22Rv1 (cell line): ENCODE data around the gene GPR139.

ENCODE experiments used
- ZFX ChIP-seq: fragments of 450-650 bp; IDR thresholded peaks from 2 replicates; pipeline ENCODE4 v1.6.1; 2017; ENCODE audit warnings: antibody characterized with exemption, borderline replicate concordance
- TF ChIP-seq, protein P1 (sequence below): fragments of 450-650 bp; IDR thresholded peaks from 2 replicates; pipeline ENCODE4 v1.5.1; 2017; ENCODE audit warnings: mild to moderate bottlenecking

DNA sequence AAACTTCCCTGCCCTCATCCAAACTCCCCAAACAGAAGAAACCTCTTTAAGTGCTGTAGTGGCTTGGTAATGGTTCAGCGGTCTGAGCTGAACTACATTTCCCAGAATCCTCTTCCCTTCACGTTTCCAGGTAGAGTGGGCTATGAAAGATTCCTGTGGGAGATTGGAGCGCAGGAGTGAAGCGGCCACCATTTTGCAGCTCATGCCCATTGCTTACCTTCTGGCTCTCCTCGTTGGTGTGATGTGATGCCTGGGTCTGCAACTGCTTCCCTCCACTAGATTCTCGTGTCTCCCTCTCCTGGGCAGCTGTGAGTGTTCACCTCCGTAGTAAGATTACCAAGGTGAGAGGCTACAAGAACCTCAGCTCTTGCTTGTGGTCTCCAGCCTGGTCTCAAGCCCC lies 82.1 kb downstream of the GPR139 start:
- TF ChIP-seq, protein P1, sequence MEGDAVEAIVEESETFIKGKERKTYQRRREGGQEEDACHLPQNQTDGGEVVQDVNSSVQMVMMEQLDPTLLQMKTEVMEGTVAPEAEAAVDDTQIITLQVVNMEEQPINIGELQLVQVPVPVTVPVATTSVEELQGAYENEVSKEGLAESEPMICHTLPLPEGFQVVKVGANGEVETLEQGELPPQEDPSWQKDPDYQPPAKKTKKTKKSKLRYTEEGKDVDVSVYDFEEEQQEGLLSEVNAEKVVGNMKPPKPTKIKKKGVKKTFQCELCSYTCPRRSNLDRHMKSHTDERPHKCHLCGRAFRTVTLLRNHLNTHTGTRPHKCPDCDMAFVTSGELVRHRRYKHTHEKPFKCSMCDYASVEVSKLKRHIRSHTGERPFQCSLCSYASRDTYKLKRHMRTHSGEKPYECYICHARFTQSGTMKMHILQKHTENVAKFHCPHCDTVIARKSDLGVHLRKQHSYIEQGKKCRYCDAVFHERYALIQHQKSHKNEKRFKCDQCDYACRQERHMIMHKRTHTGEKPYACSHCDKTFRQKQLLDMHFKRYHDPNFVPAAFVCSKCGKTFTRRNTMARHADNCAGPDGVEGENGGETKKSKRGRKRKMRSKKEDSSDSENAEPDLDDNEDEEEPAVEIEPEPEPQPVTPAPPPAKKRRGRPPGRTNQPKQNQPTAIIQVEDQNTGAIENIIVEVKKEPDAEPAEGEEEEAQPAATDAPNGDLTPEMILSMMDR, result no peak
- TF ChIP-seq ZFX, result no peak
